HCT116 (cell line): ENCODE results near the gene ZNF653. TPM values are rescaled to one million over a fixed set of nuclear protein-coding genes. Genes with fewer than 3 reads are reported as not detected.

ENCODE experiments used
- ATAC-seq: fragments of 200-7000 bp; cut with Tn5 transposase; 2 replicates; pipeline ENCODE4 v1.9.1; 2020; ENCODE audit warnings: mild to moderate bottlenecking, moderate library complexity
- BruUV-seq: library from RNA; stranded (reverse); fragments of 400-500 nt; replicated peaks from 2 replicates; lab custom pipeline; 2021; lab: Mats Ljungman, UMichigan
- CTCF ChIA-PET: fragments of 300-600 bp; sonication (Branson Sonifier 250); formaldehyde crosslinking; loops from one replicate; lab custom pipeline; 2021; ENCODE audit warnings: antibody characterized with exemption; lab: Charles Lee
- POLR2A ChIA-PET: fragments of 300-600, 350-600 bp; sonication (Branson Sonifier 250); formaldehyde crosslinking; loops from one replicate; lab custom pipeline; 2021; ENCODE audit warnings: antibody characterized with exemption; lab: Charles Lee
- RAD21 ChIA-PET, 2 experiments: fragments of 300-600 bp; sonication (Branson Sonifier 250); formaldehyde crosslinking; loops; one replicate each; lab custom pipeline; 2023; ENCODE audit warnings: low total read pairs in 2 of 2; ENCODE audit not compliant: uncharacterized antibody in 2 of 2, unreplicated experiment in 2 of 2, low non-redundant PET in 1 of 2; lab: Charles Lee
- DNase-seq: peaks from one replicate; pipeline ENCODE4 v3.0.0-alpha.2; 2010; ENCODE audit warnings: low read depth, low spot score
- H2AFZ ChIP-seq: fragments of 200-600 bp; shearing (Covaris generic), sonication (generic); 2 replicates; pipeline ENCODE4 v1.6.1; 2017; ENCODE audit warnings: low read depth, mixed run types, mixed read lengths, antibody characterized with exemption, low read length; ENCODE audit not compliant: poor library complexity, severe bottlenecking
- H3K27ac ChIP-seq: 2 replicates; pipeline ENCODE4 v1.5.1; 2012; ENCODE audit warnings: low read depth, low read length
- H3K27me3 ChIP-seq: fragments of 200-600 bp; sonication (generic); 2 replicates; pipeline ENCODE4 v1.6.1; 2016; ENCODE audit warnings: mixed run types, low read length, mixed read lengths; ENCODE audit not compliant: insufficient read depth
- H3K36me3 ChIP-seq, 2 experiments: fragments of 200-500 bp in 1 of 2; fragments of 200-600 bp in 1 of 2; sonication (Bioruptor generic) in 1 of 2; sonication (generic) in 1 of 2; 2 replicates each; pipeline versions ENCODE4 v1.5.1 to v1.6.1; 2014 to 2016; ENCODE audit warnings: low read length in 2 of 2, inconsistent platforms in 1 of 2, mixed read lengths in 1 of 2, mixed run types in 1 of 2; ENCODE audit not compliant: insufficient read depth in 2 of 2, control insufficient read depth in 1 of 2
- H3K4me1 ChIP-seq, 2 experiments: fragments of 200-600 bp in 1 of 2; sonication (generic) in 1 of 2; 2 replicates each; pipeline versions ENCODE4 v1.5.1 to v1.6.1; 2012 to 2017; ENCODE audit warnings: low read length in 2 of 2, inconsistent platforms in 1 of 2, mild to moderate bottlenecking in 1 of 2, mixed read lengths in 1 of 2, mixed run types in 1 of 2, moderate library complexity in 1 of 2; ENCODE audit not compliant: insufficient read depth in 2 of 2, control insufficient read depth in 1 of 2
- H3K4me2 ChIP-seq: fragments of 200-600 bp; sonication (generic); 2 replicates; pipeline ENCODE4 v1.6.1; 2017; ENCODE audit warnings: mixed run types, low read length, mixed read lengths
- H3K4me3 ChIP-seq, 2 experiments: fragments of 200-600 bp in 1 of 2; sonication (generic) in 1 of 2; replicated peaks in 1 of 2; 2 replicates each; pipeline ENCODE4 v1.5.1; 2011 to 2016; ENCODE audit warnings: low read length in 2 of 2, control low read depth in 1 of 2, low read depth in 1 of 2, mild to moderate bottlenecking in 1 of 2, mixed read lengths in 1 of 2, mixed run types in 1 of 2
- H3K79me2 ChIP-seq: fragments of 200-600 bp; sonication (generic); 2 replicates; pipeline ENCODE4 v1.6.1; 2017; ENCODE audit warnings: mild to moderate bottlenecking, mixed run types, low read length, moderate library complexity, mixed read lengths; ENCODE audit not compliant: insufficient read depth
- H3K9ac ChIP-seq: fragments of 200-600 bp; sonication (generic); 2 replicates; pipeline ENCODE4 v1.6.1; 2016; ENCODE audit warnings: low read length, mixed read lengths
- H3K9me2 ChIP-seq: fragments of 200-600 bp; sonication (generic), shearing (Covaris generic); 2 replicates; pipeline ENCODE4 v1.6.1; 2017; ENCODE audit warnings: mixed run types, mild to moderate bottlenecking, moderate library complexity; ENCODE audit not compliant: insufficient read depth
- H3K9me3 ChIP-seq, 2 experiments: fragments of 200-500 bp in 1 of 2; fragments of 200-600 bp in 1 of 2; sonication (Bioruptor generic) in 1 of 2; sonication (generic) in 1 of 2; 2 replicates each; pipeline ENCODE4 v1.6.1; 2014 to 2017; ENCODE audit warnings: low read length in 2 of 2, mixed read lengths in 2 of 2, inconsistent platforms in 1 of 2, low read depth in 1 of 2, mild to moderate bottlenecking in 1 of 2, mixed run types in 1 of 2, moderate library complexity in 1 of 2; ENCODE audit not compliant: control insufficient read depth in 1 of 2, insufficient read depth in 1 of 2
- H4K20me1 ChIP-seq: fragments of 200-600 bp; sonication (generic), shearing (Covaris generic); 2 replicates; pipeline ENCODE4 v1.6.1; 2017; ENCODE audit warnings: mixed run types, mild to moderate bottlenecking, moderate library complexity; ENCODE audit not compliant: insufficient read depth
- CTCF ChIP-seq, 3 experiments: fragments of 200-600 bp in 1 of 3; sonication (generic) in 1 of 3; IDR thresholded peaks in 2 of 3; conservative IDR thresholded peaks in 1 of 3; 2 replicates each; pipeline ENCODE4 v1.5.1; 2012 to 2017; ENCODE audit warnings: low read depth in 2 of 3, low read length in 2 of 3, antibody characterized with exemption in 1 of 3, borderline replicate concordance in 1 of 3, control low read depth in 1 of 3, mild to moderate bottlenecking in 1 of 3, mixed read lengths in 1 of 3, mixed run types in 1 of 3, moderate library complexity in 1 of 3; ENCODE audit not compliant: insufficient read depth in 1 of 3
- EGR1 ChIP-seq: IDR thresholded peaks from 2 replicates; pipeline ENCODE4 v1.6.1; 2012; ENCODE audit warnings: low read depth
- EZH2 ChIP-seq: fragments of 200-600 bp; sonication (generic); IDR thresholded peaks from 2 replicates; pipeline ENCODE4 v1.6.1; 2017; ENCODE audit warnings: antibody characterized with exemption, mixed run types
- JUND ChIP-seq: IDR thresholded peaks from 2 replicates; pipeline ENCODE4 v1.6.1; 2012
- POLR2A ChIP-seq: IDR thresholded peaks from 2 replicates; pipeline ENCODE4 v1.7.0; 2011; ENCODE audit warnings: borderline replicate concordance; ENCODE audit not compliant: insufficient read depth, insufficient read length; ENCODE audit errors: extremely low read depth
- SIN3A ChIP-seq: IDR thresholded peaks from 2 replicates; pipeline ENCODE4 v1.6.1; 2012; ENCODE audit warnings: low read depth
- SP1 ChIP-seq: IDR thresholded peaks from 2 replicates; pipeline ENCODE4 v1.6.1; 2012; ENCODE audit warnings: low read depth
- YY1 ChIP-seq: IDR thresholded peaks from 2 replicates; pipeline ENCODE4 v1.6.1; 2011; ENCODE audit warnings: low read length, low read depth, moderate library complexity, mild to moderate bottlenecking; ENCODE audit not compliant: insufficient replicate concordance; ENCODE audit errors: extremely low read depth
- ZBTB33 ChIP-seq: IDR thresholded peaks from 2 replicates; pipeline ENCODE4 v1.6.1; 2011; ENCODE audit warnings: mild to moderate bottlenecking, low read length, moderate library complexity; ENCODE audit not compliant: insufficient replicate concordance; ENCODE audit errors: extremely low read depth
- ZNF274 ChIP-seq: fragments of 200-500 bp; sonication (Bioruptor generic); IDR thresholded peaks from 2 replicates; pipeline ENCODE4 v1.6.1; 2014; ENCODE audit warnings: mild to moderate bottlenecking, low read depth, low read length, inconsistent platforms
- intact Hi-C: fragments of 100-400 bp; cut with micrococcal nuclease; formaldehyde crosslinking; loops from 2 replicates; pipeline ENCODE4 v1.10.0; 2022
- total RNA-seq: library from RNA; stranded (reverse); gene quantifications from one replicate; pipeline ENCODE4 v1.2.1, GENCODE V29; 2021; ENCODE audit not compliant: unreplicated experiment
- TF ChIP-seq, protein P1 (sequence below): IDR thresholded peaks from 2 replicates; pipeline ENCODE4 v1.6.1; 2012; ENCODE audit warnings: low read depth

The ZNF653 gene
- total RNA-seq, 1 experiment from 2014 or later: 16.1 TPM

- Histone ChIP-seq H3K27me3 (no peaks in the 10 kb centered on the region), H3K27ac (no peak overlapping the region)
- TF ChIP-seq YY1 (no peak), CTCF (IDR thresholded peaks at IDR 0.05 in 2 of 3, conservative IDR thresholded peaks at IDR 0.05 in 1 of 3; ENCODE audit: borderline replicate concordance in 1 of 3, insufficient read depth in 1 of 3, low read depth in 2 of 3, low read length in 2 of 3) (no peak), SIN3A (no peak), EZH2 (no peak), ZNF274 (no peak), EGR1 (no peak), POLR2A (no peak), ZBTB33 (no peak), JUND (no peak), SP1 (no peak)
- TF ChIP-seq, protein P1, sequence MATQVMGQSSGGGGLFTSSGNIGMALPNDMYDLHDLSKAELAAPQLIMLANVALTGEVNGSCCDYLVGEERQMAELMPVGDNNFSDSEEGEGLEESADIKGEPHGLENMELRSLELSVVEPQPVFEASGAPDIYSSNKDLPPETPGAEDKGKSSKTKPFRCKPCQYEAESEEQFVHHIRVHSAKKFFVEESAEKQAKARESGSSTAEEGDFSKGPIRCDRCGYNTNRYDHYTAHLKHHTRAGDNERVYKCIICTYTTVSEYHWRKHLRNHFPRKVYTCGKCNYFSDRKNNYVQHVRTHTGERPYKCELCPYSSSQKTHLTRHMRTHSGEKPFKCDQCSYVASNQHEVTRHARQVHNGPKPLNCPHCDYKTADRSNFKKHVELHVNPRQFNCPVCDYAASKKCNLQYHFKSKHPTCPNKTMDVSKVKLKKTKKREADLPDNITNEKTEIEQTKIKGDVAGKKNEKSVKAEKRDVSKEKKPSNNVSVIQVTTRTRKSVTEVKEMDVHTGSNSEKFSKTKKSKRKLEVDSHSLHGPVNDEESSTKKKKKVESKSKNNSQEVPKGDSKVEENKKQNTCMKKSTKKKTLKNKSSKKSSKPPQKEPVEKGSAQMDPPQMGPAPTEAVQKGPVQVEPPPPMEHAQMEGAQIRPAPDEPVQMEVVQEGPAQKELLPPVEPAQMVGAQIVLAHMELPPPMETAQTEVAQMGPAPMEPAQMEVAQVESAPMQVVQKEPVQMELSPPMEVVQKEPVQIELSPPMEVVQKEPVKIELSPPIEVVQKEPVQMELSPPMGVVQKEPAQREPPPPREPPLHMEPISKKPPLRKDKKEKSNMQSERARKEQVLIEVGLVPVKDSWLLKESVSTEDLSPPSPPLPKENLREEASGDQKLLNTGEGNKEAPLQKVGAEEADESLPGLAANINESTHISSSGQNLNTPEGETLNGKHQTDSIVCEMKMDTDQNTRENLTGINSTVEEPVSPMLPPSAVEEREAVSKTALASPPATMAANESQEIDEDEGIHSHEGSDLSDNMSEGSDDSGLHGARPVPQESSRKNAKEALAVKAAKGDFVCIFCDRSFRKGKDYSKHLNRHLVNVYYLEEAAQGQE: no peak
- TF ChIP-seq, all 23 proteins: peak for 0
- ChIA-PET RAD21 (no interaction called here), CTCF (interaction anchor here (1.3 kb wide), 1 partner anchor 8 kb away, joined by 4 read pairs; no protein-coding TSS in a partner anchor), POLR2A (no interaction called here)
- Histone ChIP-seq H3K9me3 (no peaks in the 10 kb centered on the region), H3K4me3 (no peak overlapping the region), H3K79me2 (peaks cover 34% of the 10 kb centered on the region), H3K9ac (no peak overlapping the region), H3K36me3 (peaks cover 11 to 17% of the 10 kb centered on the region in 2 experiments; a peak in 3 of 4 replicates), H3K4me2 (no peak overlapping the region), H4K20me1 (no peaks in the 10 kb centered on the region), H2AFZ (no peak overlapping the region), H3K4me1 (peaks cover 0 to 2% of the 10 kb centered on the region in 2 experiments; a peak in 1 of 4 replicates), H3K9me2 (no peaks in the 10 kb centered on the region)
- no peak for ATAC-seq
- intact Hi-C loops: no loop called here
- no peak for DNase-seq
- no TSS peak for BruUV-seq
Measured at GRCh38 chr19:11552666-11553372, 47.2 kb upstream of the ZNF653 start.
